WTC11 (cell line): Measurements from ENCODE around the gene ALG5. TPM values are rescaled to one million over a fixed set of nuclear protein-coding genes. Genes with fewer than 3 reads are reported as not detected.

Experiments
- ATAC-seq: fragments of 200-7000 bp; cut with Tn5 transposase; 2 replicates; pipeline ENCODE4 v1.10.0; 2021; ENCODE audit warnings: mild to moderate bottlenecking, moderate library complexity
- CTCF ChIA-PET: fragments of 300-600 bp; sonication (Branson Sonifier 250); formaldehyde crosslinking; loops from one replicate; lab custom pipeline; 2021; ENCODE audit warnings: antibody characterized with exemption; lab: Charles Lee
- POLR2A ChIA-PET: fragments of 350-600 bp; sonication (Branson Sonifier 250); formaldehyde crosslinking; loops from one replicate; lab custom pipeline; 2021; ENCODE audit warnings: antibody characterized with exemption; lab: Charles Lee
- DNase-seq: peaks from one replicate; pipeline ENCODE4 v3.0.0; 2021; ENCODE audit warnings: low spot score
- H3K27ac Mint-ChIP-seq: 2 replicates; pipeline ENCODE4 v1.8.0; 2021; ENCODE audit warnings: mixed read lengths
- H3K27me3 Mint-ChIP-seq: 2 replicates; pipeline ENCODE4 v1.8.0; 2021; ENCODE audit warnings: low read depth, mild to moderate bottlenecking, moderate library complexity, mixed read lengths
- H3K36me3 Mint-ChIP-seq: 2 replicates; pipeline ENCODE4 v1.8.0; 2021; ENCODE audit warnings: mixed read lengths
- H3K4me1 Mint-ChIP-seq: 2 replicates; pipeline ENCODE4 v1.8.0; 2022; ENCODE audit warnings: mixed read lengths
- H3K4me3 Mint-ChIP-seq: 2 replicates; pipeline ENCODE4 v1.8.0; 2021; ENCODE audit warnings: mild to moderate bottlenecking, moderate library complexity, mixed read lengths
- H3K9me3 Mint-ChIP-seq: 2 replicates; pipeline ENCODE4 v1.8.0; 2021; ENCODE audit warnings: mixed read lengths
- CREM ChIP-seq: sonication (generic); formaldehyde crosslinking; IDR thresholded peaks from 2 replicates; pipeline ENCODE4 v1.8.1; 2022; ENCODE audit warnings: mild to moderate bottlenecking, missing genetic modification reagents, moderate library complexity
- ERG ChIP-seq: fragments of 250-450 bp; sonication (Bioruptor Pico); IDR thresholded peaks from 2 replicates; pipeline ENCODE4 v1.8.0; 2021; ENCODE audit warnings: mild to moderate bottlenecking
- ETV6 ChIP-seq: sonication (generic); formaldehyde crosslinking; IDR thresholded peaks from 2 replicates; pipeline ENCODE4 v1.8.1; 2022; ENCODE audit warnings: mild to moderate bottlenecking, missing genetic modification reagents
- IRF2 ChIP-seq: sonication (generic); formaldehyde crosslinking; IDR thresholded peaks from 2 replicates; pipeline ENCODE4 v1.8.0; 2022; ENCODE audit warnings: low read depth, missing genetic modification reagents, borderline replicate concordance
- MYBL2 ChIP-seq: sonication (generic); formaldehyde crosslinking; IDR thresholded peaks from 2 replicates; pipeline ENCODE4 v1.8.1; 2023; ENCODE audit warnings: mild to moderate bottlenecking, moderate library complexity, missing genetic modification reagents
- NFYB ChIP-seq: sonication (generic); formaldehyde crosslinking; conservative IDR thresholded peaks from 2 replicates; pipeline ENCODE4 v1.8.0; 2022; ENCODE audit warnings: low read depth, missing genetic modification reagents
- RORB ChIP-seq: fragments of 250-450 bp; sonication (Bioruptor Pico); IDR thresholded peaks from 2 replicates; pipeline ENCODE4 v1.9.0; 2021; ENCODE audit warnings: mild to moderate bottlenecking
- SMAD3 ChIP-seq: sonication (generic); formaldehyde crosslinking; IDR thresholded peaks from 2 replicates; pipeline ENCODE4 v1.8.0; 2022; ENCODE audit warnings: missing genetic modification reagents, mild to moderate bottlenecking, borderline replicate concordance
- SMAD4 ChIP-seq: sonication (generic); formaldehyde crosslinking; IDR thresholded peaks from 2 replicates; pipeline ENCODE4 v1.8.0; 2022; ENCODE audit warnings: mild to moderate bottlenecking, missing genetic modification reagents
- SP1 ChIP-seq: sonication (generic); formaldehyde crosslinking; conservative IDR thresholded peaks from 2 replicates; pipeline ENCODE4 v1.8.1; 2022; ENCODE audit warnings: missing genetic modification reagents
- STAT6 ChIP-seq: sonication (generic); formaldehyde crosslinking; conservative IDR thresholded peaks from 2 replicates; pipeline ENCODE4 v1.8.1; 2023; ENCODE audit warnings: mild to moderate bottlenecking, low read depth, missing genetic modification reagents, moderate library complexity
- TEAD4 ChIP-seq: sonication (generic); formaldehyde crosslinking; IDR thresholded peaks from 2 replicates; pipeline ENCODE4 v1.8.0; 2022; ENCODE audit warnings: mild to moderate bottlenecking, missing genetic modification reagents
- ZBTB21 ChIP-seq: sonication (generic); formaldehyde crosslinking; IDR thresholded peaks from 2 replicates; pipeline ENCODE4 v1.8.1; 2023; ENCODE audit warnings: mild to moderate bottlenecking, missing genetic modification reagents, borderline replicate concordance
- ZNF121 ChIP-seq: sonication (generic); formaldehyde crosslinking; IDR thresholded peaks from 2 replicates; pipeline ENCODE4 v1.8.0; 2023; ENCODE audit warnings: missing genetic modification reagents
- ZNF512 ChIP-seq: sonication (generic); formaldehyde crosslinking; IDR thresholded peaks from 2 replicates; pipeline ENCODE4 v1.8.1; 2022; ENCODE audit warnings: missing genetic modification reagents, borderline replicate concordance
- ZNF671 ChIP-seq: fragments of 250-450 bp; sonication (Bioruptor Pico); IDR thresholded peaks from 2 replicates; pipeline ENCODE4 v1.8.0; 2021; ENCODE audit warnings: mild to moderate bottlenecking
- total RNA-seq: library from RNA; stranded (reverse); gene quantifications from 3 replicates; pipeline ENCODE4 v1.2.3, GENCODE V29; 2021
- TF ChIP-seq, protein P1 (sequence below): sonication (generic); formaldehyde crosslinking; conservative IDR thresholded peaks from 2 replicates; pipeline ENCODE4 v1.8.1; 2022; ENCODE audit warnings: mild to moderate bottlenecking, missing genetic modification reagents
- TF ChIP-seq, protein P2 (sequence below): fragments of 250-450 bp; sonication (Bioruptor Pico); IDR thresholded peaks from 2 replicates; pipeline ENCODE4 v1.9.0; 2021; ENCODE audit warnings: moderate library complexity, mild to moderate bottlenecking, inconsistent platforms, borderline replicate concordance
- TF ChIP-seq, protein P3 (sequence below): sonication (generic); formaldehyde crosslinking; IDR thresholded peaks from 2 replicates; pipeline ENCODE4 v1.8.0; 2022; ENCODE audit warnings: mild to moderate bottlenecking, missing genetic modification reagents
- TF ChIP-seq, protein P4 (sequence below): sonication (generic); formaldehyde crosslinking; IDR thresholded peaks from 2 replicates; pipeline ENCODE4 v1.8.0; 2022; ENCODE audit warnings: missing genetic modification reagents

ALG5 gene
- total RNA-seq, 1 experiment from 2014 or later: 18.4 TPM

DNA sequence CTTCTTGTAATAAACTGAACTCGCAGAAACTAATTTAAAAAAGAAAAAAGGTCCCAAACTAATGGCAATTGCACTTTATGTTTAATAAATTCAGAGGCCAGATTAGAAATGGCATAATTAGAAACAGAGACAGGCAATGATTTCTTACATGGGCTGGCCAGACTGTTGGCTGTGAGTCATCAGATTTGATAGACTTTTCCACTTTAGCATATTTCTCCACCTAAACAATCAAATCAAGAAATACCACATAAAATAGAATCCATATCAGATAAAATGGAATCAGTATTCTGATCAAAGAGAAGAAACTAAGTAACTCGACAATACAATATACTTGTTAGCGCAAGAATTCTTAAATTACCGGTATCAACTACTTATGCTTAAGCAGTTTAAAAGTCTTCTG, 30.5 kb upstream of the ALG5 start:
- ATAC-seq (no peak), DNase-seq (no peak)
- ChIA-PET POLR2A (no interaction called here), CTCF (no interaction called here)
- Mint-ChIP-seq H3K4me3 (no peak overlapping the region), H3K4me1 (no peaks in the 10 kb centered on the region), H3K36me3 (peaks cover 60% of the 10 kb centered on the region), H3K27ac (no peak overlapping the region), H3K27me3 (no peaks in the 10 kb centered on the region), H3K9me3 (no peaks in the 10 kb centered on the region)
- TF ChIP-seq, protein P1, sequence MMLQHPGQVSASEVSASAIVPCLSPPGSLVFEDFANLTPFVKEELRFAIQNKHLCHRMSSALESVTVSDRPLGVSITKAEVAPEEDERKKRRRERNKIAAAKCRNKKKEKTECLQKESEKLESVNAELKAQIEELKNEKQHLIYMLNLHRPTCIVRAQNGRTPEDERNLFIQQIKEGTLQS: no peak
- TF ChIP-seq SP1 (CRISPR knock-in tag) (no peak), STAT6 (CRISPR knock-in tag) (no peak), ZNF121 (CRISPR knock-in tag) (no peak), MYBL2 (no peak), SMAD4 (CRISPR knock-in tag) (no peak), ZNF512 (no peak), CREM (CRISPR knock-in tag) (no peak), NFYB (CRISPR knock-in tag) (no peak), ZNF671 (no peak), IRF2 (CRISPR knock-in tag) (no peak)

- Mint-ChIP-seq H3K27me3 (no peaks in the 10 kb centered on the region), H3K4me1 (no peaks in the 10 kb centered on the region), H3K27ac (no peak overlapping the region), H3K9me3 (no peaks in the 10 kb centered on the region), H3K36me3 (peaks cover 59% of the 10 kb centered on the region)
- CTCF ChIA-PET: no interaction called here
- no peak for ATAC-seq
- POLR2A ChIA-PET: no interaction called here
- no peak for TF ChIP-seq TEAD4 (CRISPR knock-in tag)
- no peak for TF ChIP-seq SP1 (CRISPR knock-in tag)
- TF ChIP-seq, all 79 proteins: peak for 0
- no peak overlapping the region for H3K4me3 Mint-ChIP-seq
- DNase-seq: no peak
Observed at GRCh38 chr13:37027639-37028038, 28.5 kb upstream of the ALG5 start.

DNA sequence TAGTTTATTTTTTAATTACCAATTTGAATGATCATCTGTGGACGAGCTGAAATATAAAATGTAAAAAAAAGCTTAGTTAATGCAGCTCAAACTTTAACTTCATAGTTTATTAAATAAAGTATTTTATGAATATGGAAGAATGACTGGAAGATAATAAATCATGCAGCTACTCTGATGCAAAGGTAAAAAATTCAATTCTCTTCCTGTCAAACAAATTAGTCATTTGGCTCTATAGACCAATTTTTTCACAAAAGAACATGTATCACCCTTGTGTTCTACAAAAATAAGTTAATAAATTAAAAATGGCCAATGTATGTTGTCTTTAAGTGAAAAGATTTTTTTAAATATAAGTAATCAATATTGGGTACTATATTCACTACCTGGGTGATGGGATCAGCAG, 27.6 kb upstream of the ALG5 start:
- no peak for ATAC-seq
- no peak overlapping the region for H3K4me3 Mint-ChIP-seq
- POLR2A ChIA-PET: no interaction called here
- TF ChIP-seq IRF2 (CRISPR knock-in tag) (no peak), ERG (CRISPR knock-in tag) (no peak), RORB (CRISPR knock-in tag) (no peak), SMAD3 (CRISPR knock-in tag) (no peak), ZBTB21 (CRISPR knock-in tag) (no peak), ZNF121 (CRISPR knock-in tag) (no peak), CREM (CRISPR knock-in tag) (no peak), ETV6 (CRISPR knock-in tag) (no peak)
- TF ChIP-seq, protein P2, sequence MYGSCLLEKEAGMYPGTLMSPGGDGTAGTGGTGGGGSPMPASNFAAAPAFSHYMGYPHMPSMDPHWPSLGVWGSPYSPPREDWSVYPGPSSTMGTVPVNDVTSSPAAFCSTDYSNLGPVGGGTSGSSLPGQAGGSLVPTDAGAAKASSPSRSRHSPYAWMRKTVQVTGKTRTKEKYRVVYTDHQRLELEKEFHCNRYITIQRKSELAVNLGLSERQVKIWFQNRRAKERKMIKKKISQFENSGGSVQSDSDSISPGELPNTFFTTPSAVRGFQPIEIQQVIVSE (CRISPR knock-in tag): no peak
- TF ChIP-seq, protein P3, sequence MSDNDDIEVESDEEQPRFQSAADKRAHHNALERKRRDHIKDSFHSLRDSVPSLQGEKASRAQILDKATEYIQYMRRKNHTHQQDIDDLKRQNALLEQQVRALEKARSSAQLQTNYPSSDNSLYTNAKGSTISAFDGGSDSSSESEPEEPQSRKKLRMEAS: no peak
- TF ChIP-seq, protein P4, sequence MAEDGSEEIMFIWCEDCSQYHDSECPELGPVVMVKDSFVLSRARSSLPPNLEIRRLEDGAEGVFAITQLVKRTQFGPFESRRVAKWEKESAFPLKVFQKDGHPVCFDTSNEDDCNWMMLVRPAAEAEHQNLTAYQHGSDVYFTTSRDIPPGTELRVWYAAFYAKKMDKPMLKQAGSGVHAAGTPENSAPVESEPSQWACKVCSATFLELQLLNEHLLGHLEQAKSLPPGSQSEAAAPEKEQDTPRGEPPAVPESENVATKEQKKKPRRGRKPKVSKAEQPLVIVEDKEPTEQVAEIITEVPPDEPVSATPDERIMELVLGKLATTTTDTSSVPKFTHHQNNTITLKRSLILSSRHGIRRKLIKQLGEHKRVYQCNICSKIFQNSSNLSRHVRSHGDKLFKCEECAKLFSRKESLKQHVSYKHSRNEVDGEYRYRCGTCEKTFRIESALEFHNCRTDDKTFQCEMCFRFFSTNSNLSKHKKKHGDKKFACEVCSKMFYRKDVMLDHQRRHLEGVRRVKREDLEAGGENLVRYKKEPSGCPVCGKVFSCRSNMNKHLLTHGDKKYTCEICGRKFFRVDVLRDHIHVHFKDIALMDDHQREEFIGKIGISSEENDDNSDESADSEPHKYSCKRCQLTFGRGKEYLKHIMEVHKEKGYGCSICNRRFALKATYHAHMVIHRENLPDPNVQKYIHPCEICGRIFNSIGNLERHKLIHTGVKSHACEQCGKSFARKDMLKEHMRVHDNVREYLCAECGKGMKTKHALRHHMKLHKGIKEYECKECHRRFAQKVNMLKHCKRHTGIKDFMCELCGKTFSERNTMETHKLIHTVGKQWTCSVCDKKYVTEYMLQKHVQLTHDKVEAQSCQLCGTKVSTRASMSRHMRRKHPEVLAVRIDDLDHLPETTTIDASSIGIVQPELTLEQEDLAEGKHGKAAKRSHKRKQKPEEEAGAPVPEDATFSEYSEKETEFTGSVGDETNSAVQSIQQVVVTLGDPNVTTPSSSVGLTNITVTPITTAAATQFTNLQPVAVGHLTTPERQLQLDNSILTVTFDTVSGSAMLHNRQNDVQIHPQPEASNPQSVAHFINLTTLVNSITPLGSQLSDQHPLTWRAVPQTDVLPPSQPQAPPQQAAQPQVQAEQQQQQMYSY (CRISPR knock-in tag): no peak

More for the DNA sequence above, 27.6 kb upstream of the ALG5 start:
- DNase-seq: no peak
- CTCF ChIA-PET: no interaction called here
- no peaks in the 10 kb centered on the region for H3K4me1 Mint-ChIP-seq
- H3K27me3 Mint-ChIP-seq: no peaks in the 10 kb centered on the region
- no peak overlapping the region for H3K27ac Mint-ChIP-seq
- H3K9me3 Mint-ChIP-seq: no peaks in the 10 kb centered on the region
- peaks cover 59% of the 10 kb centered on the region for H3K36me3 Mint-ChIP-seq
